GM19025 (cell line): ENCODE results near the gene SPOCK3.

Source experiments
- ATAC-seq: cut with Tn5 transposase; IDR thresholded peaks from one replicate; pipeline ENCODE4 v1.9.1; 2021; ENCODE audit warnings: mild to moderate bottlenecking, low read depth, moderate library complexity; ENCODE audit not compliant: unreplicated experiment

The SPOCK3 gene

GRCh38 chr4:167049257-167049656, 185.0 kb downstream of the SPOCK3 start:
- no peak for ATAC-seq

- ATAC-seq, result no peak
These were observed 192.8 kb downstream of the SPOCK3 start for GRCh38 chr4:167041524-167041923.

GRCh38 chr4:167035390-167035789, 198.9 kb downstream of the SPOCK3 start:
- no peak for ATAC-seq

GRCh38 chr4:167034983-167035382, 199.3 kb downstream of the SPOCK3 start:
- ATAC-seq, result no peak

GRCh38 chr4:167032871-167033270, 201.4 kb downstream of the SPOCK3 start:
- no peak for ATAC-seq

GRCh38 chr4:167031534-167032156, 202.6 kb downstream of the SPOCK3 start:
- no peak for ATAC-seq

GRCh38 chr4:167028976-167029375, 205.3 kb downstream of the SPOCK3 start:
- ATAC-seq, result no peak

GRCh38 chr4:167025670-167026069, 208.6 kb downstream of the SPOCK3 start:
- no peak for ATAC-seq

GRCh38 chr4:167023364-167023925, 210.8 kb downstream of the SPOCK3 start:
- ATAC-seq, result no peak

- ATAC-seq, result peak; percentile 47
These were observed 212.6 kb downstream of the SPOCK3 start for GRCh38 chr4:167021545-167022155.

GRCh38 chr4:167020410-167020809, 213.9 kb downstream of the SPOCK3 start:
- ATAC-seq, result no peak

- no peak for ATAC-seq
These were observed 219.3 kb downstream of the SPOCK3 start for GRCh38 chr4:167014944-167015343.

GRCh38 chr4:167003326-167003725, 231.0 kb downstream of the SPOCK3 start:
- no peak for ATAC-seq

- ATAC-seq, result no peak
These were observed 234.0 kb downstream of the SPOCK3 start for GRCh38 chr4:167000141-167000852.

- ATAC-seq, result no peak
These were observed 238.1 kb downstream of the SPOCK3 start for GRCh38 chr4:166996216-166996615.

GRCh38 chr4:166994686-166995085, 239.6 kb downstream of the SPOCK3 start:
- ATAC-seq, result no peak

GRCh38 chr4:166991006-166991561, 243.2 kb downstream of the SPOCK3 start:
- no peak for ATAC-seq

- ATAC-seq, result no peak
These were observed 244.4 kb downstream of the SPOCK3 start for GRCh38 chr4:166989886-166990285.

- no peak for ATAC-seq
These were observed 247.3 kb downstream of the SPOCK3 start for GRCh38 chr4:166987026-166987425.

- no peak for ATAC-seq
These were observed 252.4 kb downstream of the SPOCK3 start for GRCh38 chr4:166981847-166982246.

GRCh38 chr4:166980419-166980818, 253.9 kb downstream of the SPOCK3 start:
- no peak for ATAC-seq
